GM23338 (cell line): ENCODE measurements around the gene HSPA14.

Source experiments
- CTCF ChIP-seq, 2 experiments: fragments of 200-600 bp in 1 of 2; sonication (generic) in 1 of 2; conservative IDR thresholded peaks; 2 replicates each; pipeline versions ENCODE4 v1.5.1 to v1.6.1; 2016 to 2017; ENCODE audit warnings: antibody characterized with exemption in 2 of 2, low read depth in 2 of 2, mild to moderate bottlenecking in 2 of 2, moderate library complexity in 1 of 2
- POLR2AphosphoS5 ChIP-seq: IDR thresholded peaks from 2 replicates; pipeline ENCODE4 v1.6.1; 2016; ENCODE audit warnings: antibody characterized with exemption, low read depth

- TF ChIP-seq CTCF (conservative IDR thresholded peaks at IDR 0.05; ENCODE audit: low read depth in 2 of 2) (no peak), POLR2AphosphoS5 (no peak)
Observed at GRCh38 chr10:14815681-14816080, 22.4 kb upstream of the HSPA14 start.
